ENCODE measurements around the gene PTPN7. TPM values are rescaled to one million over a fixed set of nuclear protein-coding genes. Genes with fewer than 3 reads are reported as not detected.

PTPN7 gene
- total RNA-seq, 1 experiment from 2014 or later: not detected

GRCh38 chr1:202163281-202164270 is 3.2 kb upstream of the PTPN7 start:
- H3K36me3 Mint-ChIP-seq (ENCODE audit: insufficient read depth, unreplicated experiment): no peaks in the 10 kb centered on the region
- no TSS peak for BruUV-seq (replicated peaks)
- peaks cover 52% of the 10 kb centered on the region for H3K27me3 Mint-ChIP-seq (ENCODE audit: unreplicated experiment)
- intact Hi-C loops (cut with micrococcal nuclease; ENCODE audit: unreplicated experiment): no loop called here
- no peak overlapping the region for H3K4me3 Mint-ChIP-seq (ENCODE audit: low read depth, unreplicated experiment)
- no peaks in the 10 kb centered on the region for H3K4me1 Mint-ChIP-seq (ENCODE audit: low read depth, unreplicated experiment)
- CTCF ChIA-PET: interaction anchor here (0.6 to 1.1 kb wide), 3 partner anchors 25 to 320 kb away, joined by 3 to 13 read pairs (median 3); no protein-coding TSS in a partner anchor
- no peaks in the 10 kb centered on the region for H3K9me3 Mint-ChIP-seq (ENCODE audit: low read depth, unreplicated experiment)
- no peak overlapping the region for H3K27ac Mint-ChIP-seq (ENCODE audit: unreplicated experiment)
- no peak for TF ChIP-seq CTCF (IDR thresholded peaks at IDR 0.05; ENCODE audit: unreplicated experiment)
- DNase-seq: no peak

- no peak for TF ChIP-seq CTCF (IDR thresholded peaks at IDR 0.05; ENCODE audit: unreplicated experiment)
- Mint-ChIP-seq H3K36me3 (ENCODE audit: insufficient read depth, unreplicated experiment) (no peaks in the 10 kb centered on the region), H3K9me3 (ENCODE audit: low read depth, unreplicated experiment) (no peaks in the 10 kb centered on the region), H3K27me3 (ENCODE audit: unreplicated experiment) (peaks cover 42% of the 10 kb centered on the region), H3K4me1 (ENCODE audit: low read depth, unreplicated experiment) (no peaks in the 10 kb centered on the region), H3K4me3 (ENCODE audit: low read depth, unreplicated experiment) (no peak overlapping the region), H3K27ac (ENCODE audit: unreplicated experiment) (no peak overlapping the region)
- intact Hi-C loops (cut with micrococcal nuclease; ENCODE audit: unreplicated experiment): no loop called here
- no TSS peak for BruUV-seq (replicated peaks)
- DNase-seq: no peak
- CTCF ChIA-PET: interaction anchor here (0.6 to 1.1 kb wide), 7 partner anchors 17 to 321 kb away, joined by 3 to 13 read pairs (median 3); no protein-coding TSS in a partner anchor
Observed at GRCh38 chr1:202162418-202163280, 2.2 kb upstream of the PTPN7 start.

- CTCF ChIA-PET: interaction anchor here (0.6 to 1.0 kb wide), 3 partner anchors 27 to 120 kb away, joined by 3 to 6 read pairs (median 3); no protein-coding TSS in a partner anchor
- H3K27me3 Mint-ChIP-seq (ENCODE audit: unreplicated experiment): peaks cover 36% of the 10 kb centered on the region
- H3K4me3 Mint-ChIP-seq (ENCODE audit: low read depth, unreplicated experiment): no peak overlapping the region
- H3K36me3 Mint-ChIP-seq (ENCODE audit: insufficient read depth, unreplicated experiment): no peaks in the 10 kb centered on the region
- DNase-seq: no peak
- intact Hi-C loops (cut with micrococcal nuclease; ENCODE audit: unreplicated experiment): no loop called here
- no peaks in the 10 kb centered on the region for H3K9me3 Mint-ChIP-seq (ENCODE audit: low read depth, unreplicated experiment)
- BruUV-seq (replicated peaks): no TSS peak
- no peak for TF ChIP-seq CTCF (IDR thresholded peaks at IDR 0.05; ENCODE audit: unreplicated experiment)
- no peaks in the 10 kb centered on the region for H3K4me1 Mint-ChIP-seq (ENCODE audit: low read depth, unreplicated experiment)
- H3K27ac Mint-ChIP-seq (ENCODE audit: unreplicated experiment): no peak overlapping the region
Observed at GRCh38 chr1:202162047-202162417, 1.6 kb upstream of the PTPN7 start.
